Nephron (organoid): Measurements from ENCODE around the gene OR52A5.

Experiments
- H3K27ac Mint-ChIP-seq, 3 experiments: 2 replicates each; pipeline ENCODE4 v1.8.0; 2020; ENCODE audit warnings: mixed read lengths in 3 of 3, mild to moderate bottlenecking in 2 of 3, moderate library complexity in 1 of 3
- H3K27me3 Mint-ChIP-seq: 2 replicates; pipeline ENCODE4 v1.8.0; 2021; ENCODE audit warnings: low read depth, mild to moderate bottlenecking, moderate library complexity, mixed read lengths
- H3K36me3 Mint-ChIP-seq: 2 replicates; pipeline ENCODE4 v1.8.0; 2020; ENCODE audit warnings: low read depth, mixed read lengths
- H3K4me1 Mint-ChIP-seq: 2 replicates; pipeline ENCODE4 v1.8.0; 2020; ENCODE audit warnings: mixed read lengths
- H3K4me3 Mint-ChIP-seq, 3 experiments: 2 replicates each; pipeline ENCODE4 v1.8.0; 2020; ENCODE audit warnings: mild to moderate bottlenecking in 3 of 3, mixed read lengths in 3 of 3, moderate library complexity in 2 of 3
- H3K9me3 Mint-ChIP-seq: 2 replicates; pipeline ENCODE4 v1.8.0; 2020; ENCODE audit warnings: mixed read lengths
- CTCF ChIP-seq, 3 experiments: fragments of 200-600 bp; sonication (generic); IDR thresholded peaks; one replicate each; pipeline ENCODE4 v1.5.0; 2021; ENCODE audit warnings: antibody characterized with exemption in 3 of 3; ENCODE audit not compliant: unreplicated experiment in 3 of 3

The OR52A5 gene

GRCh38 chr11:5136261-5136660, 1.9 kb downstream of the OR52A5 start:
- Mint-ChIP-seq H3K4me3 (no peak overlapping the region), H3K27ac (no peak overlapping the region), H3K9me3 (no peaks in the 10 kb centered on the region), H3K36me3 (no peaks in the 10 kb centered on the region), H3K27me3 (peaks cover 5% of the 10 kb centered on the region), H3K4me1 (no peaks in the 10 kb centered on the region)
- no peak for TF ChIP-seq CTCF (IDR thresholded peaks at IDR 0.05; ENCODE audit: unreplicated experiment in 3 of 3)

GRCh38 chr11:5131584-5132335, 6.4 kb downstream of the OR52A5 start:
- no peak overlapping the region for H3K4me3 Mint-ChIP-seq
- H3K27me3 Mint-ChIP-seq = no peaks in the 10 kb centered on the region
- H3K36me3 Mint-ChIP-seq = no peaks in the 10 kb centered on the region
- no peaks in the 10 kb centered on the region for H3K4me1 Mint-ChIP-seq
- H3K9me3 Mint-ChIP-seq = no peaks in the 10 kb centered on the region
- no peak overlapping the region for H3K27ac Mint-ChIP-seq
- no peak for TF ChIP-seq CTCF (IDR thresholded peaks at IDR 0.05; ENCODE audit: unreplicated experiment in 3 of 3)

- Mint-ChIP-seq H3K27ac (no peak overlapping the region), H3K27me3 (no peaks in the 10 kb centered on the region), H3K4me3 (no peak overlapping the region), H3K4me1 (no peaks in the 10 kb centered on the region), H3K36me3 (no peaks in the 10 kb centered on the region), H3K9me3 (peaks cover 2% of the 10 kb centered on the region)
- TF ChIP-seq CTCF (IDR thresholded peaks at IDR 0.05; ENCODE audit: unreplicated experiment in 3 of 3) = no peak
Measured at GRCh38 chr11:5129457-5129877, 8.7 kb downstream of the OR52A5 start.

GRCh38 chr11:5124891-5125620, 13.1 kb downstream of the OR52A5 start:
- Mint-ChIP-seq H3K9me3 (peaks cover 2% of the 10 kb centered on the region), H3K27ac (no peak overlapping the region), H3K27me3 (peaks cover 6% of the 10 kb centered on the region), H3K36me3 (no peaks in the 10 kb centered on the region), H3K4me3 (no peak overlapping the region), H3K4me1 (peaks cover 6% of the 10 kb centered on the region)
- TF ChIP-seq CTCF (IDR thresholded peaks at IDR 0.05; ENCODE audit: unreplicated experiment in 3 of 3) = no peak

GRCh38 chr11:5123802-5124521, 14.2 kb downstream of the OR52A5 start:
- H3K4me1 Mint-ChIP-seq = peaks cover 6% of the 10 kb centered on the region
- peak; percentile 87 to 93 (median 92) for TF ChIP-seq CTCF (IDR thresholded peaks at IDR 0.05; ENCODE audit: unreplicated experiment in 3 of 3)
- no peak overlapping the region for H3K4me3 Mint-ChIP-seq
- peaks cover 6% of the 10 kb centered on the region for H3K27me3 Mint-ChIP-seq
- peaks cover 2% of the 10 kb centered on the region for H3K9me3 Mint-ChIP-seq
- no peaks in the 10 kb centered on the region for H3K36me3 Mint-ChIP-seq
- H3K27ac Mint-ChIP-seq = no peak overlapping the region
